HEK293 (cell line): ENCODE results near the gene PCDHB11.

ENCODE experiments used
- BCL11A ChIP-seq: fragments of 450-650 bp; formaldehyde crosslinking; IDR thresholded peaks from 2 replicates; pipeline ENCODE4 v1.5.1; 2016; ENCODE audit warnings: low read depth, missing biosample characterization, missing genetic modification characterization
- MEIS1 ChIP-seq: sonication (generic); formaldehyde crosslinking; IDR thresholded peaks from 2 replicates; pipeline ENCODE4 v1.8.1; 2022; ENCODE audit warnings: missing genetic modification reagents, mild to moderate bottlenecking, borderline replicate concordance
- REPIN1 ChIP-seq: fragments of 450-650 bp; formaldehyde crosslinking; IDR thresholded peaks from 2 replicates; pipeline ENCODE4 v1.5.1; 2017; ENCODE audit warnings: missing biosample characterization, missing genetic modification characterization, low read depth
- TCF7L2 ChIP-seq: IDR thresholded peaks from 2 replicates; pipeline ENCODE4 v1.6.1; 2011; ENCODE audit warnings: low read depth, mild to moderate bottlenecking, inconsistent platforms, low read length, moderate library complexity, borderline replicate concordance
- WT1 ChIP-seq: fragments of 450-650 bp; formaldehyde crosslinking; IDR thresholded peaks from 2 replicates; pipeline ENCODE4 v1.5.1; 2016; ENCODE audit warnings: missing biosample characterization, missing genetic modification characterization
- ZNF23 ChIP-seq: fragments of 450-650 bp; formaldehyde crosslinking; IDR thresholded peaks from 2 replicates; pipeline ENCODE4 v1.5.1; 2016; ENCODE audit warnings: missing biosample characterization, missing genetic modification characterization, borderline replicate concordance
- ZNF768 ChIP-seq: fragments of 450-650 bp; formaldehyde crosslinking; IDR thresholded peaks from 2 replicates; pipeline ENCODE4 v1.5.1; 2018; ENCODE audit warnings: missing biosample characterization, mild to moderate bottlenecking, missing genetic modification characterization
- ZNF777 ChIP-seq: fragments of 450-650 bp; formaldehyde crosslinking; IDR thresholded peaks from 2 replicates; pipeline ENCODE4 v1.5.1; 2017; ENCODE audit warnings: missing biosample characterization, missing genetic modification characterization, borderline replicate concordance
- ZNF792 ChIP-seq: fragments of 450-650 bp; formaldehyde crosslinking; IDR thresholded peaks from 2 replicates; pipeline ENCODE4 v1.5.1; 2016; ENCODE audit warnings: missing biosample characterization, missing genetic modification characterization
- ZNF843 ChIP-seq: fragments of 450-650 bp; formaldehyde crosslinking; IDR thresholded peaks from 2 replicates; pipeline ENCODE4 v1.5.1; 2016; ENCODE audit warnings: missing biosample characterization, missing genetic modification characterization
- ZSCAN16 ChIP-seq: fragments of 450-650 bp; formaldehyde crosslinking; IDR thresholded peaks from 2 replicates; pipeline ENCODE4 v1.5.1; 2016; ENCODE audit warnings: missing biosample characterization, missing genetic modification characterization
- TF ChIP-seq, protein P1 (sequence below): fragments of 450-650 bp; formaldehyde crosslinking; IDR thresholded peaks from 2 replicates; pipeline ENCODE4 v1.5.1; 2016; ENCODE audit warnings: missing biosample characterization, missing genetic modification characterization
- TF ChIP-seq, protein P2 (sequence below): fragments of 450-650 bp; formaldehyde crosslinking; IDR thresholded peaks from 2 replicates; pipeline ENCODE4 v1.5.1; 2016; ENCODE audit warnings: missing biosample characterization, missing genetic modification characterization
- TF ChIP-seq, protein P3 (sequence below): fragments of 450-650 bp; formaldehyde crosslinking; IDR thresholded peaks from 2 replicates; pipeline ENCODE4 v1.5.1; 2016; ENCODE audit warnings: missing biosample characterization, missing genetic modification characterization

DNA sequence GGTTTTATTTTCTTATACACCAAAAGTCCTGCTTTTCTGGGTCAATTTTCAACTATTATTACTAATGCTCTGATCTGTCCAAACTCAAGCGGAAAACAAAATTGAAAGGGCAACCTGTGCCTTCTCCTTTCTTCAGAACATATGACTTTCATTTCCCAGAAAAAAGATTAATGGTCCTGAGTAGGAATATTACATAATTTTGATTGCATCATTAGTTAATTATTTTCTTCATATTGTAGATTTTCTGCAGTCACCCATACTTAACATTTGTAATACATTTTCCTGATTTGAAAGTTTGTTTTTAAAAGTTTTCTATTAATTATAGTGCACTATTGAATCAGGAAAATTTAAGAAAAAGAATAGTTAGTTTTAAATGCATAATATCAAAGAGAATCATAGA lies 23.5 kb upstream of the PCDHB11 start:
- no peak for TF ChIP-seq ZNF768 (tag by site-specific recombination)
- TF ChIP-seq, protein P1, sequence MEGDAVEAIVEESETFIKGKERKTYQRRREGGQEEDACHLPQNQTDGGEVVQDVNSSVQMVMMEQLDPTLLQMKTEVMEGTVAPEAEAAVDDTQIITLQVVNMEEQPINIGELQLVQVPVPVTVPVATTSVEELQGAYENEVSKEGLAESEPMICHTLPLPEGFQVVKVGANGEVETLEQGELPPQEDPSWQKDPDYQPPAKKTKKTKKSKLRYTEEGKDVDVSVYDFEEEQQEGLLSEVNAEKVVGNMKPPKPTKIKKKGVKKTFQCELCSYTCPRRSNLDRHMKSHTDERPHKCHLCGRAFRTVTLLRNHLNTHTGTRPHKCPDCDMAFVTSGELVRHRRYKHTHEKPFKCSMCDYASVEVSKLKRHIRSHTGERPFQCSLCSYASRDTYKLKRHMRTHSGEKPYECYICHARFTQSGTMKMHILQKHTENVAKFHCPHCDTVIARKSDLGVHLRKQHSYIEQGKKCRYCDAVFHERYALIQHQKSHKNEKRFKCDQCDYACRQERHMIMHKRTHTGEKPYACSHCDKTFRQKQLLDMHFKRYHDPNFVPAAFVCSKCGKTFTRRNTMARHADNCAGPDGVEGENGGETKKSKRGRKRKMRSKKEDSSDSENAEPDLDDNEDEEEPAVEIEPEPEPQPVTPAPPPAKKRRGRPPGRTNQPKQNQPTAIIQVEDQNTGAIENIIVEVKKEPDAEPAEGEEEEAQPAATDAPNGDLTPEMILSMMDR (tag by site-specific recombination) = no peak
- no peak for TF ChIP-seq REPIN1 (tag by site-specific recombination)
- TF ChIP-seq, protein P2, sequence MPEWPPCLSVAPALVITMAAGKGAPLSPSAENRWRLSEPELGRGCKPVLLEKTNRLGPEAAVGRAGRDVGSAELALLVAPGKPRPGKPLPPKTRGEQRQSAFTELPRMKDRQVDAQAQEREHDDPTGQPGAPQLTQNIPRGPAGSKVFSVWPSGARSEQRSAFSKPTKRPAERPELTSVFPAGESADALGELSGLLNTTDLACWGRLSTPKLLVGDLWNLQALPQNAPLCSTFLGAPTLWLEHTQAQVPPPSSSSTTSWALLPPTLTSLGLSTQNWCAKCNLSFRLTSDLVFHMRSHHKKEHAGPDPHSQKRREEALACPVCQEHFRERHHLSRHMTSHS (tag by site-specific recombination) = no peak
- TF ChIP-seq ZSCAN16 (tag by site-specific recombination) = no peak
- no peak for TF ChIP-seq TCF7L2
- TF ChIP-seq WT1 (tag by site-specific recombination) = no peak
- no peak for TF ChIP-seq ZNF777 (tag by site-specific recombination)
- no peak for TF ChIP-seq ZNF23 (tag by site-specific recombination)
- no peak for TF ChIP-seq BCL11A
- no peak for TF ChIP-seq ZNF843 (tag by site-specific recombination)
- TF ChIP-seq ZNF792 (tag by site-specific recombination) = no peak
- no peak for TF ChIP-seq MEIS1 (CRISPR knock-in tag)
- TF ChIP-seq, protein P3, sequence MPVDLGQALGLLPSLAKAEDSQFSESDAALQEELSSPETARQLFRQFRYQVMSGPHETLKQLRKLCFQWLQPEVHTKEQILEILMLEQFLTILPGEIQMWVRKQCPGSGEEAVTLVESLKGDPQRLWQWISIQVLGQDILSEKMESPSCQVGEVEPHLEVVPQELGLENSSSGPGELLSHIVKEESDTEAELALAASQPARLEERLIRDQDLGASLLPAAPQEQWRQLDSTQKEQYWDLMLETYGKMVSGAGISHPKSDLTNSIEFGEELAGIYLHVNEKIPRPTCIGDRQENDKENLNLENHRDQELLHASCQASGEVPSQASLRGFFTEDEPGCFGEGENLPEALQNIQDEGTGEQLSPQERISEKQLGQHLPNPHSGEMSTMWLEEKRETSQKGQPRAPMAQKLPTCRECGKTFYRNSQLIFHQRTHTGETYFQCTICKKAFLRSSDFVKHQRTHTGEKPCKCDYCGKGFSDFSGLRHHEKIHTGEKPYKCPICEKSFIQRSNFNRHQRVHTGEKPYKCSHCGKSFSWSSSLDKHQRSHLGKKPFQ (tag by site-specific recombination) = no peak
